ENCODE data around the gene KRAS. TPM values are rescaled to one million over a fixed set of nuclear protein-coding genes. Genes with fewer than 3 reads are reported as not detected.
"Not testable (repeated sequence)": the region's sequence is repeated elsewhere in the genome, so short reads cannot be mapped to it uniquely, and the experiment has no call there.

The KRAS gene
- 10 to 100 TPM; 34.5 to 46.5 (median 41.9) TPM for polyA plus RNA-seq (ENCODE audit: insufficient read length in 4 of 4)

GRCh38 chr12:25250744-25251730 is at the start of gene KRAS:
Gene KRAS, minus strand, starts transcription at chr12:25250929.
- peak; percentile 87 to 95 (median 93) for DNase-seq (ENCODE audit: low read depth in 4 of 4, low spot score in 3 of 4)

DNA sequence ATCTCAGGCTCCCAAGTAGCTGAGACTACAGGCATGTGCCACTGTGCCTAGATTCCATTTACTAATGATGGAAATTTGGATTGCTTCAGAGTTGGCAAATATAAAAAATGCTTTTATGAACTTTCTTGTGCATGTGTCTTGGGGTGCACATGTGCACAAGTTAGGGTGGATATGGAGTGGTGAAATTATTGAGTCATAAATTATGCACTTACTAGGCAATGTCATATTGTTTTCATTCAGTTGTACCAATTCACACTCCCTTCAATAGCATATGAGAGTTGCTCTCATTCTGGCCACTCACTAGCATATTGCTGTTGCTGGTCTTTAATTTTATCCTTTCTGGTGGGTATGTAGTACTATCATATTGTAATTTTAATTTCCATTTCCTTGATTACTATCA is 45.7 kb upstream of the KRAS start:
- no peak for DNase-seq (ENCODE audit: low read depth in 4 of 4, low spot score in 3 of 4)

DNA sequence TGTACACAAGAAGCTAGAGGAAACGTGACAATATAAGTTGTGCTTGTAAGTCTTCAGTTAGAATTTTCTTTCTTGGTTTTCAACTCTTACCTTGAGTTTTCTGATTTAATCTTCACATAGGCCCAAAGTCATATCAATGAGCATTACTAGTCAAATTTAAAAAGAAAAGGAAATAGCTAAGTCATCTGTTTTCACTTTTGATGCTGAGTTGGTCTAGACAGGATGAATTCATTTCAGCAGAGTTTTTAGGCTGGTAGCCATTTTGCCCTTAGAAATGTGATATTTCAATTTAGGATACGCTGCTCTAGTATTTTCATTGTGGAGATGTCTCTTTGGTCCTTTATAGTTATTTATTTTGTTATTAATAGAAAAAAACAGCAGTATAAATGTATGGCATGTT is 44.6 kb upstream of the KRAS start:
- DNase-seq (ENCODE audit: low read depth in 4 of 4, low spot score in 3 of 4), result no peak

- no peak for DNase-seq (ENCODE audit: low read depth in 4 of 4, low spot score in 3 of 4)
Observed at GRCh38 chr12:25293653-25294052, 42.9 kb upstream of the KRAS start.

DNA sequence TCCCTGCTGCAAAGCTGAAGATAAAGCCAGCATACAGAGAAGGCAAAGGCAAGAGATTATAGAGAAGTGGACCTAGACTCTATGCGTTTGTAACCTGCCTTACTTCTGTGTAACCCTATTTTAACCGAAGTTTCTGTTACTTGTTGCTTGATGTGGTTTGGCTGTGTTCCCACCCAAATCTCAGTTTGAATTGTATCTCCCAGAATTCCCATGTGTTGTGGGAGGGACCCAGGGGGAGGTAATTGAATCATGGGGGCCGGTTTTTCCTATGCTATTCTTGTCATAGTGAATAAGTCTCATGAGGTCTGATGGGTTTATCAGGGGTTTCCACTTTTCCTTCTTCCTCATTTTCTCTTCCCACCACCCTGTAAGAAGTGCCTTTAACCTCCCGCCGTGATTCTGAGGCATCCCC is 42.1 kb upstream of the KRAS start:
- not testable (repeated sequence) for DNase-seq (ENCODE audit: low read depth in 4 of 4, low spot score in 3 of 4)

DNA sequence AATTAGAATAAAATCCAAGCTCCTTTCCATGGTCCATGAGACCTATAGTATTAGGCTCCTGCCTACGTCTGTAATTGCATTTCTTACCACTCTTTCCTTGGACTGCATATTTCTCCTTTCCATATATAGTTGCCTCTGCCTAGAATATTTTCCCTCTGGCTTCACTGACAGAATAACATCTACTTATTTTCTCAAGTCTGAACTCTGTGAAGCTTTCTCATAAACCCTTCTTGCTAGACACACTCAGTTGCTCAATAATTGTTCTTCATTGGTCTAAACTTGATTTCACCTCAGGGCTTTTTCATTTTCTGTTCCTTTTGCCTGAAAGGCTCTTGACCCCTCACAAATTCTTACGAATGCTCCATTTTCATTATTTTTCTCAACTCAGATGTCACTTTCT is 36.9 kb upstream of the KRAS start:
- DNase-seq (ENCODE audit: low read depth in 4 of 4, low spot score in 3 of 4), result no peak

DNA sequence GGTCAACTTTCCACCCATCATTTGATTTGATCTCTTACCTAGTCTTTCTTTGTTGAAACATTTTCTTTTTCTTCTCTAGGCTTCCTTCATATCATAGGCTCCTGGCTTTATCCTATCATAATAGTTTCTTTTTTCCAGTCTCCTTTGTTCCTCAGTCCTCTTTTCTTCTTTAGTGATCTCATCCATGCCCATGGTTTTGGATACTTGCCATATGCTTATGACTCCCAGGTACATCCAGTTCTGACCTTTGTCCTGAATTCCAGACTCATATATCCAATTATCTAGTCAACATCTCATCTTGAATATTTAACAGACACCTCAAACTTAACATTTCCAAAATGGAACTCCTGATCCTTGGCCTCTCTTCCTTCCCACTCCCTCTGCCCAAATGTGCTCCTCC is 36.1 kb upstream of the KRAS start:
- DNase-seq (ENCODE audit: low read depth in 4 of 4, low spot score in 3 of 4), result no peak

DNA sequence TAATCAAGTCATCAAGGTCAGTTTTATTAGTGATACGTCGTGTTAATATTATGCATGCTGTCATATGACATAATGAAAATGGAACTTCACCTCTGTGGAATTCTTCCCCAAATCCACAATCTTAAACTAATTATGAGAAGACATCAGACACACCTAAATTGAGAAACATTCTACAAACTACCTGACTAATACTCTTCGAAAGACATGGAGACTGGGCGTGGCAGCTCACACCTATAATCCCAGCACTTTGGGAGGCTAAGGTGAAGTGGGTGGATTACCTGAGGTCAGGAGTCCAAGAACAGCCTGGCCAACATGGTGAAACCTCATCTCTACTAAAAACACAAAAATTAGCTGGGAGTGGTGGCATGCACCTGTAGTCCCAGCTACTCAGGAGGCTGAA is 33.3 kb upstream of the KRAS start:
- DNase-seq (ENCODE audit: low read depth in 4 of 4, low spot score in 3 of 4), result no peak

- DNase-seq (ENCODE audit: low read depth in 4 of 4, low spot score in 3 of 4), result no peak
Observed at GRCh38 chr12:25283006-25283405, 32.3 kb upstream of the KRAS start.

- DNase-seq (ENCODE audit: low read depth in 4 of 4, low spot score in 3 of 4), result no peak
Observed at GRCh38 chr12:25280082-25280481, 29.4 kb upstream of the KRAS start.

GRCh38 chr12:25278269-25278668 is 27.5 kb upstream of the KRAS start:
- no peak for DNase-seq (ENCODE audit: low read depth in 4 of 4, low spot score in 3 of 4)

DNA sequence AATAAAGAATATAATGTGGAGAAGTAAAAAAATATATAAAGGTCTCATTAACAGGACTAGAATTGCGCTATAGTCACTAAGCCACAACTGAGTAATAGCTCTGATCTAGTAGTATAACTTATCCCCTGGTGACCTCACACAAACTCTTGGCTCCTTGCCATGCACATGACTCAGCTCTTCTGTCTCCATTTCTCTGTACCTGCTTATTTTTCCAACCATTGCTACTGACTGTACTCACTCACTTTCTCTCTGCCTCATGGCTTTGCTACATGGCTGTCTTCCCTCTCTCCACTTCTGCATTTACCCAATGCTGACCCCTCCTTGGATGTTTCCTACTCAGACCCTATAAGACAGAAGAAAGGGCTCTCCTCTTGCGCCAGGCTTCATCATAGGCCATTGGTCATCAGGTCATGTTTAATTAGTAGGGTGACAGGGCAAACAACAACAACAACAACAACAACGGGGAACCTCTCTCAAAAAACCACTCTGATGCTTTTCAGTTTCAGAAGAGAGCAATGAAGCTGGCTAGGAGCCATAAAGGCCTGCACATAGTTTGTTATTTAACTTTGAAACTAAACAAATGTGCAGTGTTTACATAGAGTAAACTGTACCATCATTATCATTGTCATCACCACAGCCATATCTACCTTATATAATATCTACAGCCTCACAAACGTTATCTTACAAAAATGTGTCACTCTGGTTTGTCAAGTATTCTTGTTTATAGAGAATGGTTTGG is 25.6 kb upstream of the KRAS start:
- DNase-seq (ENCODE audit: low read depth in 4 of 4, low spot score in 3 of 4), result peak in 1 of 4 donors; percentile 0

DNA sequence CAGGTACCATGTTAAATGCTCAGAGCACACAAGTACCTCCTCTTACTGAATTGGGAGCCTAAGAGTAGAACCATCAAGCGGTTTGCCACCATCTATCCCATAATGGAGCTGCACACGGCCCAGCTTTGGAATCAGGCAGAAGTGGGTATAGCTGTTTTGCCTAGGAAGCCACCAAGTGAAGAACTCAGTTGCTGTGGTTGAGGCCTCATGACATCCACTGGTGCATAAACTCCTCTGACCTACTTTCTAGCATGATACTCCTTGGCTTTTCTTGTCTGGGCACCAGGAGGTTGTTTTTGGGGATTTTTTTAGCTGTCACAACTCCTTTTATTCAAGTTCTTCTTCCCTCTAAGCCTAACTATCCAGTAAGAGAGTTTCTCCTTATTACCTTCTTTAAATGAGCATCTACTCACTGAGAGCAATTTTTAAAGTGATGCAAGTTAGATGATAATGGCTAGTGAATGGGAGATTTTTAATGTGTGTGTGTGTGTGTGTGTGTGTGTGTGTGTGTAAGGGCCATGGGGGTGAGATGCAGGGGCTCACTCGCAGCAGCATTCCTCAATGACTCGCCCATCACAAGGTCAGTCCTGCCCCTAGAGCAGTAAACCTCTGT is 20.9 kb upstream of the KRAS start:
- no peak for DNase-seq (ENCODE audit: low read depth in 4 of 4, low spot score in 3 of 4)

DNA sequence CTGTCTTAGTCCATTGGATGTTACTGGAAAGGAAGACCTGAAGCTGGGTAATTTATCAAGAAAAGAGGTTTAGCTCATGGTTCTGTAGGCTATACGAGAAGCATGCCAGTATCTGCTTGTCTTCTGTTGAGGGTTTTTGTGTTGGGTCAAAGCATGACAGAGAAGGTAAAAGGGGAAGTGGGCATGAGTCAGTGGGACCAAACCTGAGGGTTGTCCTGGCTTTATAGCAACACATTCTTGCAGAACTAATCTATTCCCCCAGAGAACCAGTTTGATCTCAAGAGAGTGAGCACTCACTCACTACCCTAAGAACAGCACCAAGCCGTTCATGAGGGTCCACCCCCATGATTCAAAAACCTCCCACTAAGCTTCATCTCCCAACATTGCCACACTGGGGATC is 19.0 kb upstream of the KRAS start:
- no peak for DNase-seq (ENCODE audit: low read depth in 4 of 4, low spot score in 3 of 4)

- no peak for DNase-seq (ENCODE audit: low read depth in 4 of 4, low spot score in 3 of 4)
Observed at GRCh38 chr12:25266497-25266896, 15.8 kb upstream of the KRAS start.

DNA sequence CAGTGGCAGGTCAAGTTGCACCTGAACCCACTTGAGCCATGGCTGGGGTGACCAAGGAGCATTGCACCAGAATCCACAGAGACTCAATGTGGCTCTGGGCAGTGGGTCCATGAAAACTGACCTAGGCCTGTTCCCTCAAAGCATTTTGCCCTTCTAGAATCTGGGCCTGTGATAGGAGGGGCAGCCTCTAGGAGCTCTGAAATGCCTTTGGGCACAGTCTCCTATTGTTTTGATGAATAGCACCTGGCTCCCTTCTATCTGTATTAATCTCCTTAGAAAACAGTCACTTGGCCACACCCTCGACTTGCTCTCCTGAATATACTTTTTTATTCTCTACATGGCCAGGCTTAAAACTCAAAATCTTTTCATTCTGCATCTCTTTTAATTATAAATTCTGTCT is 14.1 kb upstream of the KRAS start:
- no peak for DNase-seq (ENCODE audit: low read depth in 4 of 4, low spot score in 3 of 4)

DNA sequence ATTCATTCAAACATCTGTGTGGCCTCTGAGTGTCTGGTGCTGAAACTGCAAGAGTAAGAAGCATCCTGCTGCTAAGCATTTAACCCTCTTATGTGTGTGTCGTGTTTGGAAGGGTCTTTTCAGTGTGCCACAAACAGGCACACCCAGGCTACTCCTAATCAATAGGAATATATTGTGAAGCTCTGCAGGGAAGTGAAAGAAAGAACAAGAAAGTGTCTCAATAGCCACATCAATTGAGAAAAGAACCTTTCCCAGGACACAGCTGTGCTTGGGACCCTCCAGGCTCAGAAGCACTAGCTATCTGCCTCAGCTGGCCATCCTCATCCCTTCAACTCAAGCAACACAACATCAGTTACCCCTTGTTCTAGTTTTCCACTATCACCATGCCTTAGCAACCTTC is 13.4 kb upstream of the KRAS start:
- no peak for DNase-seq (ENCODE audit: low read depth in 4 of 4, low spot score in 3 of 4)

DNA sequence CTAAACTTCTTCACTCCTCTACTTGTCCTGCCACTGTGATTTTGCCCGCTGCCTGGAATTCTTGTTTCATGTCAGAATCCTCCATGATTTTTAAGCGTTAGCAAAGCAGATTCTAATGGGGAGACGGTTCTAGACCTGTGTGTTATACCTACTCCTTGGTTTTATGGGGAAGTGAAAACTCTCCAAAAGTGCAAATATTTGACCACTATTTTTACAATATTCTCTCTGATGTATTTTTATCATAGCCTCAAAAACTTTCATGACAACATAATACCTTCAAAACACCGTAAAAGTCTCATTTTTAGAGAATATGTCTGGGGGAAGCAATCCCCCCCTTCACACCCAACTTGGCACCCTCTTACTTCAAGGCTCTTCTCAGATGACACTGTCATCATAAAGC is 12.9 kb upstream of the KRAS start:
- no peak for DNase-seq (ENCODE audit: low read depth in 4 of 4, low spot score in 3 of 4)

- DNase-seq (ENCODE audit: low read depth in 4 of 4, low spot score in 3 of 4), result no peak
Observed at GRCh38 chr12:25262389-25263074, 11.8 kb upstream of the KRAS start.

DNA sequence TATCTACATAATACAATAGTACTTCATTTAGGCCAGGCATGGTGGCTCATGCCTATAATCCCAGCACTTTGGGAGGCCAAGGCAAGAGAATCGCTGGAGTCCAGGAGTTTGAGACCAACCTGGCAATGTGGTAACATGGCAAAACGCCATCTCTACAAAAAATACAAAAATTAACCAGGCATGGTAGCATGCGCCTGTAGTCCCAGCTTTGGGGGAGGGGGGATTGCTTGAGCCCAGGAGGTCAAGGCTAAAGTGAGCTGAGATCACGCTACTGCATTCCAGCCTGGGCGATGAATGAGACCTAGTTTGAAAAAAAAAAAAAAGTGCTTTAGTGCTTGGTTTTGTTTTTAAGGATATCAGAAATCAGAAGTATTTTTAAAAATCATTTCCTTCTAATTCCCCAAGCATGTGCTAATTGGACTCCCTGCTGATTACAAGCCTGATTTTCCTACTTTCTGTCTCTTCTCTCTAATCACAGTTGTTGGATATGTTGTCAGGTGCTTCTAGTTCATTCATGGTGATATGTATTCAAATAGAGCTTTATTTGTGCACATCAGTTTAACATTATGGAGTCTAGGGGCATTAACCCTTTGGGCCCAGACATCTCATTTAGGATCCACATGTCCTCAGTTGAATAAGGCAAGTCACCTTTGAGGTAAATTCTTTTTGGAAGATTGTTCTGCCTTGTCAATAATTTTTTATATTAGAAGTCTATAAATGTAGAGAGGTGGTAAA is 7.0 kb upstream of the KRAS start:
- DNase-seq (ENCODE audit: low read depth in 4 of 4, low spot score in 3 of 4), result no peak

Measured in right renal pelvis (tissue), 4 donors.